Measurements from ENCODE around the gene ENTPD3. TPM values are rescaled to one million over a fixed set of nuclear protein-coding genes. Genes with fewer than 3 reads are reported as not detected.
"Not testable (repeated sequence)": the region's sequence is repeated elsewhere in the genome, so short reads cannot be mapped to it uniquely, and the experiment has no call there.

ENTPD3 gene
- total RNA-seq, 1 experiment from 2014 or later, result not detected

DNA sequence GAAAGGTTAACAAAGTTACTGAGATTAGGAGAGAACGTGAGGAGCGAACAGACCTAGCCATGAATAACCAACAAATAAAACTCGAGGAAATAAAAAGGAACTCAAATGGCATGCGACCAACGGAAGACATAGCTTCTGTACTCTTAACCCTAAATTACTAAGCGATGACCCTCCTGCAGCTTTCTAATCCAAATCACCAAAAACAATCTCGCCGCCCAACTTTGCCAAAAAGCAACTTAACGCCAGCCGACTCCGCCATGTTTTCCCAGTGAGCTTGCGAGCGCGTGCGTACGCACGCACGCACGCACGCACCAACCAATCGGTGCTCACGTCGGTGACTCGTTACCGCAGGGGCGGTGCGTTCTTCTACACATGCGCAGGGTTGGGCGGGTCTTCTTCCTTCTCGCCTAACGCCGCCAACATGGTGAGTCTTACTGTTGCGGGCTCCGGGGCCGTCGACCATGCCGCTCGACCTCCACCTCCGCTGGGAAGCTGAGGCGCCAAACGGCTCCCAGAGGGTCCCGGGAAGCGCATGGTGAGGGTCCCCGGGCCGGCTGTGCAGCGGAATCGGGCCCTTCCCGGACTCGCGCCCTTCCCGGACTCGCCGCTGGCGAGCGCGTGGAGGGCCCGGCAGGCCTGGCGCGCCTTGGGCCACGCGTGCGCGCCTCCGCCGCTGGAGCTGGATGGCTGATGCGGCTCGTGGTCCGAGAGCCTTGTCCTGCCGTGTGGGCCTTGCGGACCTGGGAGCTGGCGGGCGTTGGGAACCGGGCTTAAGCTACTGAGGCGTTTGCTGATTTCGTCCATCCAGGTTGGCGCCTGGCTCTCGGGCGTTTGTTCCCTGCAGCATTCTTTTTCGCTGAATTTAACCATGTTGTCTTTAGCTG, 70.2 kb downstream of the ENTPD3 start, which contains the start of gene RPL14:
Gene RPL14 (plus strand): TSS at position 400 of the 884 bp plus-strand sequence. CDS start 133 bp downstream, at position 533.
- in situ Hi-C loops (cut with HindIII; ENCODE audit: low sequenced_read_pairs), result no loop called here
- peak; percentile 97 for DNase-seq (ENCODE audit: low spot score)

DNA sequence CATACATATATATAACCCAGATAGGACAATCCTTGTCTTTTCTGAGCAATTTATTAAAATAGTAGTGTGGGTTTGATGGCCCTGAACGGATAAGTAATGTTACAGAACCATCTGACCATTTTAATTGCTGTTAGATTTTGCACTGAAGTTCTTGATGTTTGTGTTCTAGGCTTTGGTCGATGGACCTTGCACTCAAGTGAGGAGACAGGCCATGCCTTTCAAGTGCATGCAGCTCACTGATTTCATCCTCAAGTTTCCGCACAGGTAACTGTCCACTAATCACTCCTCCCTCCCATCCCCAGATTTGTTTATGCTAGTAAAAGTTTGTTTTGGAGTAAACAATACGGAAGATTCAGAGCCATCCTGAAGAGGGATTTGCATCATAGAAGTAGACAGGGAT, 71.5 kb downstream of the ENTPD3 start:
- DNase-seq (ENCODE audit: low spot score), result no peak
- in situ Hi-C loops (cut with HindIII; ENCODE audit: low sequenced_read_pairs), result no loop called here

DNA sequence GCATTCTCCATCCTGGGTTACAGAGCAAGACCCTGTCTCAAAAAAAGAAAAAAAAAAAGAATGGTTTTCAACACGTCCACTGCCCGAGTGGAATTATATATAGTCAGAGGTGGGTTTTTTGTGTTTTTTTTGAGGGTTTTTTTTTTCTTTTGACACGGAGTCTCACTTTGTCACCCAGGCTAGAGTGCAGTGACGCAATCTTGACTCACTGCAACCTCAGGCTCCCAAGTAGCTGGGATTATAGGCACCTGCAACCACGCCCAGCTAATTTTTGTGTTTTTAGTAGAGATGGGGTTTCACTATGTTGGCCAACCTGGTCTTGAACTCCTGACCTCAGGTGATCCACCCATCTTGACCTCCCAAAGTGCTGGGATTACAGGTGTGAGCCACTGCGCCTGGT, 73.5 kb downstream of the ENTPD3 start:
- in situ Hi-C loops (cut with HindIII; ENCODE audit: low sequenced_read_pairs); DNase-seq (ENCODE audit: low spot score): not testable (repeated sequence)

DNA sequence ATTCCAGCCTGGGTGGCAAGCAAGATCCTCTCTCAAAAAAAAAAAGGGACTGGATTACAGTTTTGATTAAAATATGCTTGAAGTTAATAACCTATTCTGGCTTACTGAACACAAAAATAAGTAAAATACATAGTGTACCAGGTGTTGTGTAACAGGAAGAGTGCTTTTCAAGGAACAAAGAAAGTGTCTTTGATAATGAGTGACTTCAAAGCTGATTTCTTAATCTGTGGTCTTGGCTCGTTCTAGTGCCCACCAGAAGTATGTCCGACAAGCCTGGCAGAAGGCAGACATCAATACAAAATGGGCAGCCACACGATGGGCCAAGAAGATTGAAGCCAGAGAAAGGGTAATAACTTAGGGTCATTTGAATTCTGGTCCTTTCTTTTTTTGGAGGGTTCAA, 74.2 kb downstream of the ENTPD3 start:
- DNase-seq (ENCODE audit: low spot score), result no peak
- in situ Hi-C loops (cut with HindIII; ENCODE audit: low sequenced_read_pairs), result no loop called here

DNA sequence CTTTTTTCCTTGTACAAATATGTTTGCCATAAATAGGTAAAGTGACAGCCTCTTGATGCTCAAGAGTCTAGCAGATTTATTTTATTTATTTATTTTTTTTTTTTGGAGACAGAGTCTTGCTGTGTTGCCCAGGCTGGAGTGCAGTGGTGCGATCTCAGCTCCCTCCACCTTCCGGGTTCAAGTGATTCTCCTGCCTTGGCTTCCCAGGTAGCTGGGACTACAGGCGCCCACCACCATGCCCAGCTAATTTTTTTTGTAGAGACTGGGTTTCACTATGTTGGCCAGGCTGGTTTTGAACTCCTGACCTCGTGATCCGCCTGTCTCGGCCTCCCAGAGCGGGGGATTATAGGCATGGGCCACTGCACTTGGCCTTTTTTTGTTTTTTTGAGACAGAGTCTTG, 75.9 kb downstream of the ENTPD3 start:
- DNase-seq (ENCODE audit: low spot score); in situ Hi-C loops (cut with HindIII; ENCODE audit: low sequenced_read_pairs): not testable (repeated sequence)

DNA sequence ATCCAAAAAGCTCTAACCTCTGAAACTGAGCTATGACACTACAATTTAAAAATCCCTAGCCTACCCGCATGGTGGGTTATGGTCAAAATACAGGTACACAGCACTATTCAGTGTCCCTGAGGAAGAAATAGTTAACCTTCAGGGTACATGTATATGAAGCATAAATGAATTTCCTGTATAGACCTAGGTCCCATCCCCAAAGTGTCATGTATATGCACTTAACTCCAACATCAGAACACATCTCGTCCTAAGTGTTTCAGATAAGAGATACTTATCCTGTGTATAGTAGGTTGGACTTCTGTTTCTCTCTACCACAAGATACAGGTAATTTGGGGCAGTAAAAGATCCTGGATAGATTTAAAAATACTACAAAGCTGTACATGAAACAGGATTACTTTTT, 76.6 kb downstream of the ENTPD3 start:
- no peak for DNase-seq (ENCODE audit: low spot score)
- in situ Hi-C loops (cut with HindIII; ENCODE audit: low sequenced_read_pairs), result no loop called here

DNA sequence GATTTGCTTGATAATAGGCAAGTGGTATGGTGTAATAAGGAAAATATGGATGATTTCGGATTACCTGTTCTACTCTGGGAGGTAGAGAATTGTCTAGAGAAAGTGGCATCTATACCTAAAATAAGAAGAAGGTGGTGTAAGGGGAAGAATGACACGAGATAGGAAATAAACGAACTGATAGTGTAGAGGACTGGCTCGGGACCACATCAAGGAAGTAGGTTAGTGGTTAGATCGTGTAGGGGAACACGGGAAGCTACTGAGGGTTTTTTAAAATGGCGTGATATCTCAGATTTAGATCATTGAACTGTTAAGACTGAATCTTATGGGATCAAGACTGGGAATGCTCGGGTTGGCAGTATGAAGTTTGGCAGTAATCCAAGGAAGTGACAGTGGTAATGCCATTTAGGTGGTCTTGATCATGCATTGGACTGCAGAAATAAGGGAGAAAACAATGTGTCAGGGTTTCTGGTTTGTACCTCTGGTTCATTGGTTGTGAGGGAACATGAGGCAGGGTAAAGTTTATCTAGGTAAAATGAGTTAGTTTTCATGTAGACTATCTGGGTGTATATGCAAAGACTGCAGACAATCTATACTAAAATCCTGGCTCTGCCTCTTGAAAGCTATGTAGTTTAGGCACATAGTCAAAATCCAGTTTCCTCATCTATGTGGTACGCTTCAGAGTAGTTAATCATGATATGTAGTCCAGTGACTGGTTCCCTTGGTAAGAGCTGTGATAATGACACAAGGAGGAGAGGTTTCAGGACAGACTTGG, 77.5 kb downstream of the ENTPD3 start:
- in situ Hi-C loops (cut with HindIII; ENCODE audit: low sequenced_read_pairs), result no loop called here
- no peak for DNase-seq (ENCODE audit: low spot score)

DNA sequence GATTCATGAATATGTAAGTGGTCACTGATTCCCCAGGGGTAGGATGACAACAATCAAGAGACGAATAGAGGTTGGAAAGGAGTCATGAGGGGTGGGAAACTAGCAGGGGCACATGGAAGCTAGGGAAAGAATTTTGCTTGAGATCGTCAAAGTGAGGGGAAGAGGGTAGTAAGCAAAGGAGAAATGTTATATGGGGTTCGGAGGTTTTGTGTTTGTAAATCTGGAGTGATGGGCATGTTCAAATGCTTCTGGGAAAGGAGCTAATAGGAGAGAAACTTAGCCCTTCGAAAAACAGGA, 78.1 kb downstream of the ENTPD3 start:
- in situ Hi-C loops (cut with HindIII; ENCODE audit: low sequenced_read_pairs), result no loop called here
- DNase-seq (ENCODE audit: low spot score), result no peak

DNA sequence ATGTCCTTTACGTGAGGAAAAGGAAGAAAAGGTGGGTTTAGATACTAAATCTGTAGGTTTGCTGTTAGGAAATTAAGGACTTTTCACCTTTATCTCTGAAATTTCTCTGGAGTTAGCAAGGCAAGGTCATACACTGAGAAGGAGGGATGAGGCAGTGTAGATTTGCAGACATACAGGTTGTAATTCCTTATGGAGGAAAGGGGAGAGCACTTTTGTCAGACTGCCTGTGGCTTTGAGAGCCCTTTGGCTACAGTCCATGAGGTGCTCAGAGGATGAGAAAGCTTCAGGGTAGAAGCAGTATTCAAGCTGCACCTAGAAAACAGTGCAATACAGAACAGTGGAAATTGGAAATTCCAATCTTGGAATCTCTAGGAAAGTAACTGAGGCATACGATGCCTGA, 78.5 kb downstream of the ENTPD3 start:
- no peak for DNase-seq (ENCODE audit: low spot score)
- in situ Hi-C loops (cut with HindIII; ENCODE audit: low sequenced_read_pairs), result no loop called here

DNA sequence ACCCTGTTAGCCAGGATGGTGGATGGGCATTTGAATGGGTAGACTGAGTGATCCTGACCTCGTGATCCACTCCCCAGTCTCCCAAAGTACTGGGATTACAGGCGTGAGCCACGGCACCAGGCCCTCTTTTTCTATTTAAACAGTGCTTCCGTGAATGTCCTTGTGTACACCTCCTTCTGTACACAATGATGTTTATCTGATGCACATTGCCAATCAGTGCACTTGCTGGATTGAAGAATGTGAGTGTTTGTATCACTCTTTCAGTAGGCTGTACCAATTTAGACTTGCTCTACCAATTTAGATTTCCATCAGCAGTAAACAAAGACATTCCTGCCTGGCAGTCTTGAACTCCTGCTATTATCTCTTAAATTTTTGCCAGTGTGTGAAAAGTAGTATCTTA, 81.0 kb downstream of the ENTPD3 start:
- no peak for DNase-seq (ENCODE audit: low spot score)
- in situ Hi-C loops (cut with HindIII; ENCODE audit: low sequenced_read_pairs), result no loop called here

DNA sequence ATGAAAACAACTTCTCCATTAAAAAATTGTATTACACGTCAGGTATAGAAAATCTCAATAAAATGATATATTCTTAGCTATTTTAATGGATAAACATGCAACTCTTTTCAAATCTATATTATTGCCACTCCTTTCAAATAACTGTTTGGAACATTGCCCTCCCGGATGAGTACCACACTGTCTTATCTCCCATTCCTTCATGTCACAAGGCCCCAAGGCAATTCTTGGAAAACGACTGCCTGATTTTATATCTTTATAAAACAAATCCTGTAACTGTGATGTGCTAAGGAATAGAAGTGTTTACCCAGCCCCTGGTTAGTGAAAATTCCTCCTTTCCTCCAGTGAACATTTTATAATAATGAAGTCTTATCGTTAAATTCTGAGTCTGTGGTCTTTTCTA, 83.7 kb downstream of the ENTPD3 start:
- DNase-seq (ENCODE audit: low spot score), result no peak
- in situ Hi-C loops (cut with HindIII; ENCODE audit: low sequenced_read_pairs), result no loop called here

DNA sequence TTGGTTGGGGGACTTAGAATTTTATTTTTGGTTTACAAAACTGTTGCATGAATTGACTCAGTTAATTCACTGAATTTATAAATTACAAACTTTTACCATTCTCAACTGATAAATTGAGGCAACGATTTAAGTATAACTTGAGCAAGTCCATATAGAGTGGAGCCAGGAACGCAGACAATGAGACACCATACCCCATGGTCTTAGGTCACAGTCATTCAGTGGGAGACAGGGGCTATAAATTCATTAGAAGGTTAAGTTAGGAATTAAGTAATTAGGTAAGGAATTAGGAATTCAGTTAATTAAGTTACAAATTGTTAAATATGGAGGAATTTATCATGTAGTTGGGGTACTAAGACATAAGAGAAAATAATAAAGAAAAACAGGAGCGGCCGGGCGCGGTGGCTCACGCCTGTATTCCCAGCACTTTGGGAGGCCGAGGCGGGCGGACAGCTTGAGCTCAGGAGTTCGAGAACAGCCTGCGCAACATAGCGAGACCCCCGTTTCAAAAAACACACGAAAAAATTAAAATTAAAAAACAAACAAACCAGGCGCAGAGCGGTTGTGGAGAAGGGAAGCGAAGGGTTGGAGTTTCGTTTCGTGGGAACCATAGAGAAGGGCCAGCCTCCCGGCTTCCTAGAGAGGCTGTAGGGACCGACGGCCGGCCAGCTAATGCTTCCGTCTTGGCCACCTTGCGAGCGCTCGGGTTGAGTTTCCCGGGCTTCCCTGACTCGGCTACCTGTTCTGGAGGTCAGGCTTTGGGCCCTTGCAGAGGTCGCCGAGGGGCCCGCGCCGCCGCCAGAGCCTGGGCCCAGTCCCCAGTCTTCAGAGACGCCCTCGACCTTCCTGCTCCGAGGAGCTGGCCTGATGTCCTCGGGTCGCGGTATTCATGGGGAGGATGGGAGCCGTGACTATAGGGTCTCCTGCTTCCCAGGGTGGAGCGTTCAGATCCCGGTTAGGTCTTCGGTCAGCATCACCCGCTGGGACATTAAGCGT, 89.8 kb downstream of the ENTPD3 start, which contains the start of gene ZNF619:
Gene ZNF619 (plus strand): TSS at position 645 of the 993 bp plus-strand sequence. CDS start 858 bp downstream, outside the sequence.
- in situ Hi-C loops (cut with HindIII; ENCODE audit: low sequenced_read_pairs), result no loop called here
- peak; percentile 83 for DNase-seq (ENCODE audit: low spot score)

DNA sequence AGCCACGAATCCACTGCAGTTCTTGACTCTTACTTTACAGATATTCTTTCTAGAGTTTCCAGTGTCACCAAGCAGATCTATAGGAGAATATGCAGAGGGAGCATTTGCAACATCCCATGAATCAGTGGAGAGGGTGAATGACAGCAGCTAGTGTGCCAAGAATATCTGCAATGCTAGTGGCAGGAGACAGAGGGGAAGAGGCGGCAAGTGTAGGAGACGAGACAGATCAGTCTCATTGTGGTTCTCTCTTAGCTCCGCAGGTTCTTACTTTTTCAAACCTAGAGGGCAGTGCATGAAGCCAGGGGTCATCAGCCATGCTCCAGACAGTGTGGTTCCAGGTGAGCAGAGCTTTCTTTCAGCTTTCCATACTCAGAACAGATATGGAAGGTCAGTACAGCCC, 90.7 kb downstream of the ENTPD3 start:
- in situ Hi-C loops (cut with HindIII; ENCODE audit: low sequenced_read_pairs), result no loop called here
- peak; percentile 41 for DNase-seq (ENCODE audit: low spot score)

Other genes with a start within 250 kb of the ENTPD3 start
- 24.4 and 34.2 TPM in 2 replicates for gene EIF1B, start 77.5 kb upstream of the ENTPD3 start, total RNA-seq (2014; rRNA removed; shearing (Covaris generic))
- 174 and 244 TPM in 2 replicates for gene RPL14, start 70.2 kb downstream of the ENTPD3 start, total RNA-seq (2014; rRNA removed; shearing (Covaris generic))
- 5.4 and 7.8 TPM in 2 replicates for gene ZNF619, start 89.9 kb downstream of the ENTPD3 start, total RNA-seq (2014; rRNA removed; shearing (Covaris generic))
- gene ZNF620, start 118.9 kb downstream of the ENTPD3 start, total RNA-seq (2014; rRNA removed; shearing (Covaris generic)), result 5.4 and 10.0 TPM in 2 replicates
- 17.8 and 17.9 TPM in 2 replicates for gene ZNF621, start 137.8 kb downstream of the ENTPD3 start, total RNA-seq (2014; rRNA removed; shearing (Covaris generic))